ENCODE results near the gene CISD3. TPM values are rescaled to one million over a fixed set of nuclear protein-coding genes. Genes with fewer than 3 reads are reported as not detected.

CISD3 gene
- total and polyA plus RNA-seq, 11 donors = 21.2 to 80.3 (median 65.1) TPM

- peaks cover 0 to 100% (median 99%) of the 10 kb centered on the region in 9 donors for H3K36me3 ChIP-seq
- ATAC-seq = no peak
- DNase-seq = no peak
- TF ChIP-seq POLR2A (IDR thresholded peaks at IDR 0.05) = no peak
- TF ChIP-seq, protein P1, sequence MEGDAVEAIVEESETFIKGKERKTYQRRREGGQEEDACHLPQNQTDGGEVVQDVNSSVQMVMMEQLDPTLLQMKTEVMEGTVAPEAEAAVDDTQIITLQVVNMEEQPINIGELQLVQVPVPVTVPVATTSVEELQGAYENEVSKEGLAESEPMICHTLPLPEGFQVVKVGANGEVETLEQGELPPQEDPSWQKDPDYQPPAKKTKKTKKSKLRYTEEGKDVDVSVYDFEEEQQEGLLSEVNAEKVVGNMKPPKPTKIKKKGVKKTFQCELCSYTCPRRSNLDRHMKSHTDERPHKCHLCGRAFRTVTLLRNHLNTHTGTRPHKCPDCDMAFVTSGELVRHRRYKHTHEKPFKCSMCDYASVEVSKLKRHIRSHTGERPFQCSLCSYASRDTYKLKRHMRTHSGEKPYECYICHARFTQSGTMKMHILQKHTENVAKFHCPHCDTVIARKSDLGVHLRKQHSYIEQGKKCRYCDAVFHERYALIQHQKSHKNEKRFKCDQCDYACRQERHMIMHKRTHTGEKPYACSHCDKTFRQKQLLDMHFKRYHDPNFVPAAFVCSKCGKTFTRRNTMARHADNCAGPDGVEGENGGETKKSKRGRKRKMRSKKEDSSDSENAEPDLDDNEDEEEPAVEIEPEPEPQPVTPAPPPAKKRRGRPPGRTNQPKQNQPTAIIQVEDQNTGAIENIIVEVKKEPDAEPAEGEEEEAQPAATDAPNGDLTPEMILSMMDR (IDR thresholded peaks at IDR 0.05) = no peak
- H3K27ac ChIP-seq = no peak overlapping the region
- H3K4me1 ChIP-seq = peaks cover 0 to 8% (median 0%) of the 10 kb centered on the region in 12 donors
- H3K9me3 ChIP-seq = no peaks in the 10 kb centered on the region
- intact Hi-C loops (cut with DNase I) = no loop called here
- H3K27me3 ChIP-seq = no peaks in the 10 kb centered on the region
- no peak overlapping the region for H3K4me3 ChIP-seq
Observed at GRCh38 chr17:38773258-38773657, 43.1 kb downstream of the CISD3 start.

DNA sequence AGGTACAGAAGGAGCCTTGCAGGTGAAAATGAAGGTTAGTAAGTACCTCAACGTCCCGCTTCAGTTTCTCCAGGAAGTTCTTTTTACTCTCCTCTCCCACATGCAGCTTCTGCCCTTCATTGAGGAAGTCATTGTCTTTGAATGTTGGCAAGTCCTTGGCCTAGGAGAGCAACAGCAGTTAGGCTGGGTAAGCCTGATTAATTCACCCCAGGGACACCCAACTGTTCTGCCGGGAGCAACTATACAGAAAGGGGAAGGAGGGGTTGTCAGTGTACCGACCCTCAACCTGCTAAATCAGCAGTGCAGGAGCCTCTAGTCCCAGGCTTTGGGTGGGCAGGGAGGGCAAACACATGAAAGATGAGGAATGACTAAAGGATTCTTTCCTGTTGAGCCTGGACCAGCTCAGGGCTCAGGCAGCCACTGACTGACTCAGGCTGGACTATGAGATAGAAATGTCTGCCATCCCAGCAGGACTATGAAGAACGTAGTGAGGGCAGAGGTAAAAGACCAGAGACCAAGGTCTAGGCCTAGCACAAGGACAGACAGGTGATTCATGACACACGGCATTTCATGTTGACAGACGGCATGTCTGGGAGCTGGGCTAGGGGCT lies 47.6 kb downstream of the CISD3 start:
- DNase-seq (no peak), ATAC-seq (no peak)
- H3K36me3 ChIP-seq = peaks cover 3 to 100% (median 100%) of the 10 kb centered on the region in 9 donors
- no peaks in the 10 kb centered on the region for H3K9me3 ChIP-seq
- TF ChIP-seq POLR2A (IDR thresholded peaks at IDR 0.05) = no peak
- TF ChIP-seq, protein P1 (IDR thresholded peaks at IDR 0.05) = no peak
- H3K27ac ChIP-seq = no peak overlapping the region
- intact Hi-C loops (cut with DNase I) = no loop called here
- H3K4me3 ChIP-seq = no peak overlapping the region
- no peaks in the 10 kb centered on the region for H3K27me3 ChIP-seq
- 77 to 89% (median 83%) methylated on average over 7 of the region's 7 CpGs for WGBS, 4 donors
- H3K4me1 ChIP-seq = no peaks in the 10 kb centered on the region

- no peak for DNase-seq
- Histone ChIP-seq H3K4me3 (no peak overlapping the region), H3K36me3 (peaks cover 3 to 100% (median 100%) of the 10 kb centered on the region in 9 donors), H3K27me3 (no peaks in the 10 kb centered on the region), H3K9me3 (no peaks in the 10 kb centered on the region), H3K4me1 (no peaks in the 10 kb centered on the region), H3K27ac (no peak overlapping the region)
- ATAC-seq = no peak
- TF ChIP-seq, protein P1 (IDR thresholded peaks at IDR 0.05) = no peak
- no peak for TF ChIP-seq POLR2A (IDR thresholded peaks at IDR 0.05)
- WGBS, 4 donors = 84 to 88% (median 88%) methylated on average over 23 of the region's 23 CpGs
- intact Hi-C loops (cut with DNase I) = no loop called here
Observed at GRCh38 chr17:38779965-38780752, 50.0 kb downstream of the CISD3 start.

- no peaks in the 10 kb centered on the region for H3K27me3 ChIP-seq
- no peak overlapping the region for H3K4me3 ChIP-seq
- intact Hi-C loops (cut with DNase I) = no loop called here
- ATAC-seq (no peak), DNase-seq (no peak)
- H3K9me3 ChIP-seq = no peaks in the 10 kb centered on the region
- H3K27ac ChIP-seq = no peak overlapping the region
- peaks cover 3 to 90% (median 86%) of the 10 kb centered on the region in 9 donors for H3K36me3 ChIP-seq
- TF ChIP-seq, protein P1 (IDR thresholded peaks at IDR 0.05) = no peak
- no peak for TF ChIP-seq POLR2A (IDR thresholded peaks at IDR 0.05)
- WGBS, 4 donors = 90 to 97% (median 93%) methylated on average over 3 of the region's 3 CpGs
- no peaks in the 10 kb centered on the region for H3K4me1 ChIP-seq
Observed at GRCh38 chr17:38783227-38783626, 53.1 kb downstream of the CISD3 start.

All from heart left ventricle (tissue), 16 donors.